K562 (cell line): ENCODE data around the gene GAL.

Source experiments
- HEY1 ChIP-seq: fragments of 250-450 bp; sonication (Bioruptor Pico); IDR thresholded peaks from 2 replicates; pipeline ENCODE4 v1.5.0; 2020; ENCODE audit warnings: mild to moderate bottlenecking, moderate library complexity, borderline replicate concordance
- KAT2B ChIP-seq: IDR thresholded peaks from one replicate; pipeline ENCODE4 v1.6.1; 2012; ENCODE audit warnings: low read depth, mild to moderate bottlenecking, control low read depth, inconsistent platforms, low read length, moderate library complexity
- POLR2AphosphoS5 ChIP-seq: IDR thresholded peaks from 2 replicates; pipeline ENCODE4 v1.6.1; 2011; ENCODE audit warnings: mild to moderate bottlenecking, low read depth, low read length, moderate library complexity; ENCODE audit not compliant: control insufficient read depth, insufficient read depth
- TAF1 ChIP-seq: IDR thresholded peaks from 2 replicates; pipeline ENCODE4 v1.6.1; 2011; ENCODE audit warnings: mild to moderate bottlenecking, low read length, moderate library complexity; ENCODE audit not compliant: insufficient read depth, control insufficient read depth, severe bottlenecking; ENCODE audit errors: extremely low read depth
- ZNF354B ChIP-seq: fragments of 250-450 bp; sonication (Bioruptor Pico); IDR thresholded peaks from 2 replicates; pipeline ENCODE4 v1.4.0; 2020

DNA sequence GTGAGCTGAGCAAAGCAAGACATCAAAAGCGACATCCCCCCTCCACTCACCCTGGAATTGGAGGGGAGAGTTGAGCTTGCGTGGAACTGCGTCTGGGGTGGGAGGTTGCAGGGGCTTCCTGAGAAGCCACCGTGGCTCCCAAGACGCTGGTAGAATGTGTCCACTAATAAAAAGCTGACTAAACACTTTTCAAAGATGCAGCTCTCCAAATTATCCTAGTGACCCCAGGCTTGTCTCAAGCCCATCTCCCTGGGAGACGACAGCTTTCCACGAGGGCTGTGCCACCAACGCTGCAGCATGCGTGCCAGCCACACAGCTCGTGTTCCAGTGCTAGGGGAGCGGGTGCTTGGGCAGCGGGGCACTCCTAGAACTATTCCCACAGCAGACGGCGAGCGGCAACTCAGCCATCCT, 6.3 kb upstream of the GAL start:
- TF ChIP-seq KAT2B: no peak
- no peak for TF ChIP-seq TAF1
- TF ChIP-seq POLR2AphosphoS5: no peak
- TF ChIP-seq HEY1 (CRISPR knock-in tag): no peak
- no peak for TF ChIP-seq ZNF354B
